Epithelial cell of esophagus (primary cell): Measurements from ENCODE around the gene TUBA1B.

Source experiments
- DNase-seq: peaks from one replicate; pipeline ENCODE4 v3.0.0; 2010; ENCODE audit warnings: low read depth
- H3K4me3 ChIP-seq: 2 replicates; pipeline ENCODE4 v1.5.1; 2011; ENCODE audit warnings: mild to moderate bottlenecking, low read length, control low read depth
- CTCF ChIP-seq: IDR thresholded peaks from 2 replicates; pipeline ENCODE4 v1.5.1; 2011; ENCODE audit warnings: low read depth, mild to moderate bottlenecking, low read length, control low read depth, inconsistent platforms; ENCODE audit not compliant: insufficient read depth; ENCODE audit errors: missing control alignments

TUBA1B gene

GRCh38 chr12:49089821-49090773 is 41.1 kb downstream of the TUBA1B start:
- TF ChIP-seq CTCF, result peak; percentile 13
- DNase-seq, result peak; percentile 40
- H3K4me3 ChIP-seq, result no peak overlapping the region

GRCh38 chr12:49088932-49089330 is 42.3 kb downstream of the TUBA1B start:
- no peak overlapping the region for H3K4me3 ChIP-seq
- DNase-seq, result no peak
- no peak for TF ChIP-seq CTCF

- no peak overlapping the region for H3K4me3 ChIP-seq
- peak; percentile 93 for DNase-seq
- peak; percentile 86 for TF ChIP-seq CTCF
These were observed 42.9 kb downstream of the TUBA1B start for GRCh38 chr12:49088150-49088931.

- TF ChIP-seq CTCF, result no peak
- DNase-seq, result no peak
- H3K4me3 ChIP-seq, result no peak overlapping the region
These were observed 45.1 kb downstream of the TUBA1B start for GRCh38 chr12:49086116-49086515.

GRCh38 chr12:49084438-49084837 is 46.8 kb downstream of the TUBA1B start:
- no peak for TF ChIP-seq CTCF
- H3K4me3 ChIP-seq, result no peak overlapping the region
- DNase-seq, result no peak

GRCh38 chr12:49079793-49080192 is 51.4 kb downstream of the TUBA1B start:
- no peak for TF ChIP-seq CTCF
- DNase-seq, result no peak
- no peak overlapping the region for H3K4me3 ChIP-seq
